Suprapubic skin (tissue), 4 donors: ENCODE results near the gene AZI2. TPM values are rescaled to one million over a fixed set of nuclear protein-coding genes. Genes with fewer than 3 reads are reported as not detected.

Source experiments
- DNase-seq, 2 donors: peaks; one replicate each; pipeline ENCODE4 v3.0.0-alpha.2; 2019; ENCODE audit warnings: low spot score in 2 of 2
- H3K27ac ChIP-seq: fragments of 200-600 bp; sonication (generic); one replicate; pipeline ENCODE4 v1.5.1; 2019
- H3K27me3 ChIP-seq: fragments of 200-600 bp; sonication (generic); one replicate; pipeline ENCODE4 v1.5.1; 2019
- H3K36me3 ChIP-seq: fragments of 200-600 bp; sonication (generic); one replicate; pipeline ENCODE4 v1.5.1; 2019
- H3K4me1 ChIP-seq: fragments of 200-600 bp; sonication (generic); one replicate; pipeline ENCODE4 v1.5.1; 2019
- H3K4me3 ChIP-seq: fragments of 200-600 bp; sonication (generic); one replicate; pipeline ENCODE4 v1.5.1; 2019; ENCODE audit warnings: mild to moderate bottlenecking
- H3K9me3 ChIP-seq: fragments of 200-600 bp; sonication (generic); one replicate; pipeline ENCODE4 v1.5.1; 2019
- CTCF ChIP-seq, 2 donors: fragments of 200-600 bp in 1 of 2; fragments of 450-650 bp in 1 of 2; sonication (generic) in 1 of 2; IDR thresholded peaks; one replicate each; pipeline ENCODE4 v1.5.1; 2016 to 2019; ENCODE audit warnings: antibody characterized with exemption in 2 of 2, mild to moderate bottlenecking in 1 of 2, moderate library complexity in 1 of 2
- EP300 ChIP-seq: sonication (generic); formaldehyde crosslinking; IDR thresholded peaks from one replicate; pipeline ENCODE4 v1.6.1; 2017; ENCODE audit warnings: antibody characterized with exemption
- POLR2A ChIP-seq, 2 donors: fragments of 450-650 bp; IDR thresholded peaks; one replicate each; pipeline ENCODE4 v1.6.1; 2017; ENCODE audit warnings: antibody characterized with exemption in 2 of 2, mild to moderate bottlenecking in 2 of 2, moderate library complexity in 2 of 2
- POLR2AphosphoS5 ChIP-seq, 3 donors: sonication (generic); formaldehyde crosslinking; IDR thresholded peaks; one replicate each; pipeline ENCODE4 v1.6.1; 2017; ENCODE audit warnings: antibody characterized with exemption in 3 of 3
- WGBS: methylation state at CpG from one replicate; pipeline ENCODE4 v1.1.5; 2018; 5-methylcytosine and 5-hydroxymethylcytosine counted together
- total RNA-seq, 4 donors: library from RNA; depleted of rRNA; stranded (reverse); fragments of >200 nt; gene quantifications; one replicate each; pipeline ENCODE4 v1.1.0, GENCODE V29; 2016

The AZI2 gene
- total RNA-seq, 4 donors from 2014 or later = 49.0 to 82.2 (median 57.6) TPM

- WGBS = 83% methylated on average over 7 of the region's 7 CpGs
- no peak for DNase-seq
- Histone ChIP-seq H3K27ac (no peak overlapping the region), H3K9me3 (no peaks in the 10 kb centered on the region), H3K36me3 (peaks cover 7% of the 10 kb centered on the region), H3K4me3 (no peak overlapping the region), H3K27me3 (no peaks in the 10 kb centered on the region), H3K4me1 (no peaks in the 10 kb centered on the region)
- TF ChIP-seq CTCF (IDR thresholded peaks at IDR 0.05) (no peak), POLR2A (IDR thresholded peaks at IDR 0.05) (no peak), POLR2AphosphoS5 (IDR thresholded peaks at IDR 0.05) (no peak), EP300 (no peak)
These were observed 53.8 kb downstream of the AZI2 start for GRCh38 chr3:28294667-28295413.

GRCh38 chr3:28292622-28293021 is 56.0 kb downstream of the AZI2 start:
- H3K27me3 ChIP-seq = no peaks in the 10 kb centered on the region
- no peak for DNase-seq
- no peak for TF ChIP-seq EP300
- TF ChIP-seq POLR2AphosphoS5 (IDR thresholded peaks at IDR 0.05) = no peak
- no peak for TF ChIP-seq POLR2A (IDR thresholded peaks at IDR 0.05)
- no peak for TF ChIP-seq CTCF (IDR thresholded peaks at IDR 0.05)
- WGBS = 83% methylated on average over 4 of the region's 4 CpGs
- H3K4me3 ChIP-seq = no peak overlapping the region
- H3K4me1 ChIP-seq = no peaks in the 10 kb centered on the region
- no peak overlapping the region for H3K27ac ChIP-seq
- H3K36me3 ChIP-seq = peaks cover 7% of the 10 kb centered on the region
- no peaks in the 10 kb centered on the region for H3K9me3 ChIP-seq

GRCh38 chr3:28291577-28291976 is 57.0 kb downstream of the AZI2 start:
- no peak overlapping the region for H3K27ac ChIP-seq
- peaks cover 5% of the 10 kb centered on the region for H3K4me1 ChIP-seq
- TF ChIP-seq EP300 (no peak), CTCF (IDR thresholded peaks at IDR 0.05) (no peak), POLR2AphosphoS5 (IDR thresholded peaks at IDR 0.05) (no peak), POLR2A (IDR thresholded peaks at IDR 0.05) (no peak)
- no peak overlapping the region for H3K4me3 ChIP-seq
- no peak for DNase-seq
- no peaks in the 10 kb centered on the region for H3K9me3 ChIP-seq
- no peaks in the 10 kb centered on the region for H3K27me3 ChIP-seq
- peaks cover 7% of the 10 kb centered on the region for H3K36me3 ChIP-seq

- DNase-seq = no peak
- H3K4me1 ChIP-seq = peaks cover 5% of the 10 kb centered on the region
- no peaks in the 10 kb centered on the region for H3K9me3 ChIP-seq
- no peak overlapping the region for H3K4me3 ChIP-seq
- no peak for TF ChIP-seq CTCF (IDR thresholded peaks at IDR 0.05)
- peaks cover 7% of the 10 kb centered on the region for H3K36me3 ChIP-seq
- no peaks in the 10 kb centered on the region for H3K27me3 ChIP-seq
- H3K27ac ChIP-seq = no peak overlapping the region
- 83% methylated on average over 1 of the region's 1 CpG for WGBS
These were observed 57.7 kb downstream of the AZI2 start for GRCh38 chr3:28290863-28291300.

GRCh38 chr3:28287046-28287445 is 61.6 kb downstream of the AZI2 start:
- WGBS = 70% methylated on average over 2 of the region's 2 CpGs
- H3K27me3 ChIP-seq = no peaks in the 10 kb centered on the region

More at GRCh38 chr3:28287046-28287445, 61.6 kb downstream of the AZI2 start:
- Histone ChIP-seq H3K36me3 (peaks cover 7% of the 10 kb centered on the region), H3K27ac (no peak overlapping the region), H3K4me3 (no peak overlapping the region), H3K9me3 (no peaks in the 10 kb centered on the region), H3K4me1 (peaks cover 5% of the 10 kb centered on the region)
- TF ChIP-seq POLR2A (IDR thresholded peaks at IDR 0.05) (no peak), CTCF (IDR thresholded peaks at IDR 0.05) (no peak), EP300 (no peak), POLR2AphosphoS5 (IDR thresholded peaks at IDR 0.05) (no peak)
- no peak for DNase-seq
